Chondrocyte (in vitro differentiated cells): ENCODE results near the gene PDSS1. TPM values are rescaled to one million over a fixed set of nuclear protein-coding genes. Genes with fewer than 3 reads are reported as not detected.

Source experiments
- DNase-seq: peaks from one replicate; pipeline ENCODE4 v3.0.0; 2021; ENCODE audit warnings: mixed read lengths, low spot score
- H3K27ac Mint-ChIP-seq: one replicate; pipeline ENCODE4 v1.8.0; 2021; ENCODE audit warnings: mild to moderate bottlenecking, moderate library complexity, mixed read lengths; ENCODE audit not compliant: unreplicated experiment
- H3K27me3 Mint-ChIP-seq: 2 replicates; pipeline ENCODE4 v1.8.0; 2021; ENCODE audit warnings: low read depth, mixed read lengths
- H3K36me3 Mint-ChIP-seq: 2 replicates; pipeline ENCODE4 v1.8.0; 2021; ENCODE audit warnings: low read depth, mixed read lengths
- H3K4me1 Mint-ChIP-seq: 2 replicates; pipeline ENCODE4 v1.8.0; 2021; ENCODE audit warnings: low read depth, mild to moderate bottlenecking, mixed read lengths
- H3K4me3 Mint-ChIP-seq: one replicate; pipeline ENCODE4 v1.8.0; 2021; ENCODE audit warnings: mild to moderate bottlenecking, moderate library complexity, mixed read lengths; ENCODE audit not compliant: unreplicated experiment
- H3K9me3 Mint-ChIP-seq: 2 replicates; pipeline ENCODE4 v1.8.0; 2021; ENCODE audit warnings: low read depth, mixed read lengths
- total RNA-seq: library from RNA; stranded (reverse); gene quantifications from 3 replicates; pipeline ENCODE4 v1.2.1, GENCODE V29; 2021
- TF ChIP-seq, protein P1 (sequence below): fragments of 200-600 bp; sonication (generic); IDR thresholded peaks from 2 replicates; pipeline ENCODE4 v1.5.0; 2021; ENCODE audit warnings: antibody characterized with exemption, mild to moderate bottlenecking, moderate library complexity

Gene PDSS1
- total RNA-seq, 1 donor from 2014 or later = 2.9 TPM

- Mint-ChIP-seq H3K4me3 (peak overlapping the region; percentile 98), H3K4me1 (peaks cover 19% of the 10 kb centered on the region), H3K9me3 (no peaks in the 10 kb centered on the region), H3K36me3 (no peaks in the 10 kb centered on the region), H3K27ac (peak overlapping the region; percentile 73), H3K27me3 (peaks cover 4% of the 10 kb centered on the region)
- no peak for DNase-seq
- TF ChIP-seq, protein P1, sequence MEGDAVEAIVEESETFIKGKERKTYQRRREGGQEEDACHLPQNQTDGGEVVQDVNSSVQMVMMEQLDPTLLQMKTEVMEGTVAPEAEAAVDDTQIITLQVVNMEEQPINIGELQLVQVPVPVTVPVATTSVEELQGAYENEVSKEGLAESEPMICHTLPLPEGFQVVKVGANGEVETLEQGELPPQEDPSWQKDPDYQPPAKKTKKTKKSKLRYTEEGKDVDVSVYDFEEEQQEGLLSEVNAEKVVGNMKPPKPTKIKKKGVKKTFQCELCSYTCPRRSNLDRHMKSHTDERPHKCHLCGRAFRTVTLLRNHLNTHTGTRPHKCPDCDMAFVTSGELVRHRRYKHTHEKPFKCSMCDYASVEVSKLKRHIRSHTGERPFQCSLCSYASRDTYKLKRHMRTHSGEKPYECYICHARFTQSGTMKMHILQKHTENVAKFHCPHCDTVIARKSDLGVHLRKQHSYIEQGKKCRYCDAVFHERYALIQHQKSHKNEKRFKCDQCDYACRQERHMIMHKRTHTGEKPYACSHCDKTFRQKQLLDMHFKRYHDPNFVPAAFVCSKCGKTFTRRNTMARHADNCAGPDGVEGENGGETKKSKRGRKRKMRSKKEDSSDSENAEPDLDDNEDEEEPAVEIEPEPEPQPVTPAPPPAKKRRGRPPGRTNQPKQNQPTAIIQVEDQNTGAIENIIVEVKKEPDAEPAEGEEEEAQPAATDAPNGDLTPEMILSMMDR = no peak
Measured at GRCh38 chr10:26696786-26697162, 727 bp upstream of the PDSS1 start.

DNA sequence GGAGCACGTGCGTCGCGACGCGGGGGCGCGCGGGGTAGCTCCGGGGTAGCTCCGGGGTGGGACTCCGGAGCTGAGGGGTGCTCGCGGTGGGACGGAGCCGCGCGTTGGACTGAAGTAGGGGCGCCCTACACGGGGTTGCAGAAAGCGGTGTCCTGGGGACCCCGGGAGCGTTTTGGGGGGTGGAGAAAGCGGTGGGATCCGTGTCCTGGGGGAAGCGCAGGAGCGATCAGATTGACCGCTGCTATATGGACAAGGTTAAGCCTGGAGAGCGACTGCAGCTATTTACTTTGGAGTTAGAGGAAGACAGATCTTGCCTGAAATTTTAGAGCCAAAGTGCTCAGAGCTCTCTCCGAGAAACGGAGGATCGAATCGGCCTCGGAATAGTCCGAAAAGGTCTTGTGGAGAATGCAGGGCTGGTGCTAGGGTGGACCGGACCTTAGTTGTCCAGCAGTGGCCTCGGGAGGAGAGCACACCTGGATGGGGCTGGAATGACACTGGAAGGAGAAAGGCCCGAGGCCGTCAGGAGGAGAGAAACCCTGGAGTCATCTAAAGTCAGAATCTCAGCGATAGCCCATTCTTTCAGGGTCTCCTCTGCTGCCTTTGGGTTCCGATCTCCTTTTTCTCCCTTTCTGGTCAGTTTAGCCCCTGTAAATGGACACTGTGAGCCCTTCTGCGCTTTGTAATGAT is 564 bp downstream of the PDSS1 start:
- peaks cover 19% of the 10 kb centered on the region for H3K4me1 Mint-ChIP-seq
- peak overlapping the region; percentile 81 for H3K27ac Mint-ChIP-seq
- peak overlapping the region; percentile 98 for H3K4me3 Mint-ChIP-seq
- H3K36me3 Mint-ChIP-seq = peaks cover 2% of the 10 kb centered on the region
- H3K9me3 Mint-ChIP-seq = no peaks in the 10 kb centered on the region
- TF ChIP-seq, protein P1 = no peak
- DNase-seq = no peak
- H3K27me3 Mint-ChIP-seq = no peaks in the 10 kb centered on the region

- DNase-seq = no peak
- Mint-ChIP-seq H3K36me3 (peaks cover 2% of the 10 kb centered on the region), H3K4me1 (peaks cover 19% of the 10 kb centered on the region), H3K27me3 (no peaks in the 10 kb centered on the region), H3K9me3 (no peaks in the 10 kb centered on the region), H3K27ac (no peak overlapping the region), H3K4me3 (no peak overlapping the region)
- TF ChIP-seq, protein P1 = no peak
Measured at GRCh38 chr10:26698909-26699308, 1.4 kb downstream of the PDSS1 start.

DNA sequence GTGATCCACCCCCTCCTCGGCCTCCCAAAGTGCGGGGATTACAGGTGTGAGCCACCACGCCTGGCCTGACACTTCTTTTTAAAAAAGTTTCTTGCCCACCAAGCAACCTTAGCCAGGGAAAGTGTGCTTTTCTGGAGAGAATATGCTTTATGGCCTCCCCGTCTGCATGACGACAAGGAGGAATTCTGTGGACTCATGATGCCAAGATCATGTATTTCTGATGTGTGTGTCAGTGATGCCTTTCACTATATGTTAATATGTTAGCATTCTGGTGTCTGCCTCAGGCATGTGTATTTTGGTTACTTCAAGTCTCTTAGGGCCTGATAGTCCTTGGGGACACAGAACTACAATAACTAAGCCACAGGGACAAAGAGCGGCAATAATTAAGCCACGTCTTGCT is 2.1 kb downstream of the PDSS1 start:
- H3K4me1 Mint-ChIP-seq = peaks cover 21% of the 10 kb centered on the region
- no peaks in the 10 kb centered on the region for H3K9me3 Mint-ChIP-seq
- TF ChIP-seq, protein P1 = no peak
- DNase-seq = no peak
- H3K27ac Mint-ChIP-seq = no peak overlapping the region
- no peaks in the 10 kb centered on the region for H3K27me3 Mint-ChIP-seq
- H3K4me3 Mint-ChIP-seq = no peak overlapping the region
- H3K36me3 Mint-ChIP-seq = peaks cover 2% of the 10 kb centered on the region

- DNase-seq = no peak
- Mint-ChIP-seq H3K27ac (no peak overlapping the region), H3K27me3 (no peaks in the 10 kb centered on the region), H3K4me3 (no peak overlapping the region), H3K4me1 (peaks cover 21% of the 10 kb centered on the region), H3K9me3 (no peaks in the 10 kb centered on the region), H3K36me3 (peaks cover 5% of the 10 kb centered on the region)
- TF ChIP-seq, protein P1 = no peak
Measured at GRCh38 chr10:26700884-26701630, 3.6 kb downstream of the PDSS1 start.
